Measurements from ENCODE around the gene CTU1. TPM values are rescaled to one million over a fixed set of nuclear protein-coding genes. Genes with fewer than 3 reads are reported as not detected.

CTU1 gene
- total RNA-seq, 1 donor = 5.2 TPM

GRCh38 chr19:51065221-51065960, 42.8 kb downstream of the CTU1 start:
- no peak for DNase-seq (ENCODE audit: low read depth)

GRCh38 chr19:51064534-51065220, 43.5 kb downstream of the CTU1 start, which contains the start of gene KLK13:
Gene KLK13 (minus strand): TSS chr19:51065092. CDS start chr19:51065067, 25 bp downstream.
- H3K4me3 ChIP-seq (ENCODE audit: low read depth, low read length) = no peak within 1 kb of the TSS

More at GRCh38 chr19:51065221-51065960, 42.8 kb downstream of the CTU1 start:
- no peak overlapping the region for H3K4me3 ChIP-seq (ENCODE audit: low read depth, low read length)
- no peak for TF ChIP-seq CTCF (IDR thresholded peaks at IDR 0.05; ENCODE audit: insufficient read depth, low read depth, low read length)

GRCh38 chr19:51063664-51064063, 44.5 kb downstream of the CTU1 start:
- no peak overlapping the region for H3K4me3 ChIP-seq (ENCODE audit: low read depth, low read length)

More at GRCh38 chr19:51064534-51065220, 43.5 kb downstream of the CTU1 start, which contains the start of gene KLK13:
- TF ChIP-seq CTCF (IDR thresholded peaks at IDR 0.05; ENCODE audit: insufficient read depth, low read depth, low read length) = no peak
- DNase-seq (ENCODE audit: low read depth) = no peak

GRCh38 chr19:51060973-51061372, 47.2 kb downstream of the CTU1 start:
- TF ChIP-seq CTCF (IDR thresholded peaks at IDR 0.05; ENCODE audit: insufficient read depth, low read depth, low read length) = no peak
- H3K4me3 ChIP-seq (ENCODE audit: low read depth, low read length) = no peak overlapping the region
- DNase-seq (ENCODE audit: low read depth) = no peak

More at GRCh38 chr19:51063664-51064063, 44.5 kb downstream of the CTU1 start:
- DNase-seq (ENCODE audit: low read depth) = no peak
- TF ChIP-seq CTCF (IDR thresholded peaks at IDR 0.05; ENCODE audit: insufficient read depth, low read depth, low read length) = no peak

GRCh38 chr19:51060336-51060735, 47.9 kb downstream of the CTU1 start:
- H3K4me3 ChIP-seq (ENCODE audit: low read depth, low read length) = no peak overlapping the region
- no peak for DNase-seq (ENCODE audit: low read depth)
- no peak for TF ChIP-seq CTCF (IDR thresholded peaks at IDR 0.05; ENCODE audit: insufficient read depth, low read depth, low read length)

GRCh38 chr19:51059715-51060114, 48.5 kb downstream of the CTU1 start:
- DNase-seq (ENCODE audit: low read depth) = no peak
- H3K4me3 ChIP-seq (ENCODE audit: low read depth, low read length) = no peak overlapping the region
- TF ChIP-seq CTCF (IDR thresholded peaks at IDR 0.05; ENCODE audit: insufficient read depth, low read depth, low read length) = no peak

Measured in fibroblast of villous mesenchyme (primary cell).